ENCODE results near the gene UGT2B17. TPM values are rescaled to one million over a fixed set of nuclear protein-coding genes. Genes with fewer than 3 reads are reported as not detected.

UGT2B17 gene
- total and polyA plus RNA-seq, 2 of the 13 experiments (the other 11 are each of a cell fraction or from before 2014, with no cell fraction given), result not detected

DNA sequence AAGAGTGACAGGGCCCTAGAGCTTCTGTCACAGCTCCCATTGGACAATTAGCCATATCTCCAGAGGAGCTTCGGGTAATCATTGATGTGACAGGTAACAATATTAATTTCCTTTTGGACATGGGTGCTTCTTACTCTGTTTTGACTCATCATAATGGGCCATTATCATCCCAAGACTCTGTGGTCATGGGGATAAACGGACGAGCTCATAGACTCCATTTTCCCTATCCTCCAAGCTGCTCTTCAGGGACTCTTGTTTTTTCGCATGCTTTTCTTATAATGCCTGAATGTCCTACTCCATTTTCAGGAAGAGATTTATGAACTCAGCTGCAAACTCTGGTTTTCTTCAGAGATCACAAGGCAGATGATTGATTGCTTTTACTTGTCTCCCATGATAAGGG is 17.0 kb upstream of the UGT2B17 start:
- in situ Hi-C loops (cut with HindIII; ENCODE audit: extremely low pct_ligation_motif_present, low pct_unique_long_range_greater_than_20kb), result no loop called here
- H2AFZ ChIP-seq (ENCODE audit: low read length), result no peak overlapping the region
- H4K20me1 ChIP-seq (ENCODE audit: insufficient read depth, low read length), result no peaks in the 10 kb centered on the region
- CTCF ChIA-PET (ENCODE audit: low intra/inter-chr PET ratio, low total read pairs), result no interaction called here
- WGBS (ENCODE audit: low lambda C conversion rate), result 95% methylated on average over 3 of the region's 4 CpGs
- no peaks in the 10 kb centered on the region for H3K36me3 ChIP-seq (replicated peaks in 1 of 2; ENCODE audit: control insufficient read depth in 1 of 2, insufficient read depth in 2 of 2, low read length in 2 of 2)
- no peak overlapping the region for H3K9ac ChIP-seq (ENCODE audit: insufficient read depth, low read depth, low read length)
- DNase-seq (ENCODE audit: low spot score) (no peak), ATAC-seq (no peak), FAIRE-seq (no peak)
- TF ChIP-seq NBN (conservative IDR thresholded peaks at IDR 0.05), result no peak
- TF ChIP-seq ZNF737 (CRISPR knock-in tag; IDR thresholded peaks at IDR 0.05; ENCODE audit: borderline replicate concordance), result no peak
- TF ChIP-seq, protein P1, sequence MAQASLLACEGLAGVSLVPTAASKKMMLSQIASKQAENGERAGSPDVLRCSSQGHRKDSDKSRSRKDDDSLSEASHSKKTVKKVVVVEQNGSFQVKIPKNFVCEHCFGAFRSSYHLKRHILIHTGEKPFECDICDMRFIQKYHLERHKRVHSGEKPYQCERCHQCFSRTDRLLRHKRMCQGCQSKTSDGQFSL (CRISPR knock-in tag; IDR thresholded peaks at IDR 0.05), result no peak
- no peak for TF ChIP-seq ZNF253 (CRISPR knock-in tag; IDR thresholded peaks at IDR 0.05; ENCODE audit: borderline replicate concordance)
- no peak for TF ChIP-seq NFYC (CRISPR knock-in tag; IDR thresholded peaks at IDR 0.05)
- no peak for TF ChIP-seq ZFY (CRISPR knock-in tag; IDR thresholded peaks at IDR 0.05)
- TF ChIP-seq SALL2 (CRISPR knock-in tag; IDR thresholded peaks at IDR 0.05), result no peak
- H3K27ac ChIP-seq (ENCODE audit: extremely low read length, insufficient read depth, low read length), result no peak overlapping the region
- POLR2A ChIA-PET, result no interaction called here
- BruUV-seq (replicated peaks), result no TSS peak
- no peaks in the 10 kb centered on the region for H3K79me2 ChIP-seq (ENCODE audit: insufficient read depth, low read length)
- no peaks in the 10 kb centered on the region for H3K9me3 ChIP-seq (ENCODE audit: low read length)
- intact Hi-C loops (cut with micrococcal nuclease; ENCODE audit: unreplicated experiment), result no loop called here
- no peak overlapping the region for H3K4me2 ChIP-seq (ENCODE audit: low read depth, low read length)
- no peak overlapping the region for H3K4me3 ChIP-seq (replicated peaks in 1 of 3; ENCODE audit: insufficient read depth in 1 of 3, low read depth in 2 of 3, low read length in 3 of 3)
- H3K4me1 ChIP-seq (ENCODE audit: insufficient read depth, low read length), result peaks cover 13% of the 10 kb centered on the region
- H3K27me3 ChIP-seq (ENCODE audit: control insufficient read depth in 1 of 2, insufficient read depth in 2 of 2, low read length in 2 of 2), result no peaks in the 10 kb centered on the region

DNA sequence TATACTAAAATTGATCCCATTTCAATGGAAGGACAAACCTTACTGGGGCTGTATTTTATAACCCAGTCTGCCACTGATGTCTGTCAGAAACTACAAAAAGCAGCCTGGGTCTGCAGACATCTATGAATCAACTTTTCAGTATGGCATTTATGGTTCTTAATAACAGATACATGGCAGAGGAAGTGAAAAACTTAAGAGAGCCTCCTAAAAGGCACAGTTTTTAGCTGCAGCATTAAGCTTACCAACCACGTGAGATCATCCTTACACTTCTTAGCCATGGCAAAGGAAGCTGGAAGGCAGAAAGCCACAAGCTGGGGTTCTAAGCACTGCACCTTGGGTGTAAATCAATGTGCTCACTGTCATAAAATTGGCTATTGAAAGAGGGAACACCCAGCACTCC is 16.6 kb upstream of the UGT2B17 start:
- WGBS (ENCODE audit: low lambda C conversion rate), result 100% methylated on average over 1 of the region's 1 CpG
- Histone ChIP-seq H3K9ac (ENCODE audit: insufficient read depth, low read depth, low read length) (no peak overlapping the region), H2AFZ (ENCODE audit: low read length) (no peak overlapping the region), H3K36me3 (replicated peaks in 1 of 2; ENCODE audit: control insufficient read depth in 1 of 2, insufficient read depth in 2 of 2, low read length in 2 of 2) (no peaks in the 10 kb centered on the region), H3K27ac (ENCODE audit: extremely low read length, insufficient read depth, low read length) (no peak overlapping the region), H3K9me3 (ENCODE audit: low read length) (no peaks in the 10 kb centered on the region), H3K4me2 (ENCODE audit: low read depth, low read length) (no peak overlapping the region), H3K79me2 (ENCODE audit: insufficient read depth, low read length) (no peaks in the 10 kb centered on the region), H4K20me1 (ENCODE audit: insufficient read depth, low read length) (no peaks in the 10 kb centered on the region), H3K27me3 (ENCODE audit: control insufficient read depth in 1 of 2, insufficient read depth in 2 of 2, low read length in 2 of 2) (no peaks in the 10 kb centered on the region), H3K4me3 (replicated peaks in 1 of 3; ENCODE audit: insufficient read depth in 1 of 3, low read depth in 2 of 3, low read length in 3 of 3) (no peak overlapping the region), H3K4me1 (ENCODE audit: insufficient read depth, low read length) (peaks cover 8% of the 10 kb centered on the region)
- in situ Hi-C loops (cut with HindIII; ENCODE audit: extremely low pct_ligation_motif_present, low pct_unique_long_range_greater_than_20kb) (no loop called here), intact Hi-C loops (cut with micrococcal nuclease; ENCODE audit: unreplicated experiment) (no loop called here)
- no TSS peak for BruUV-seq (replicated peaks)
- FAIRE-seq, result no peak
- CTCF ChIA-PET (ENCODE audit: low intra/inter-chr PET ratio, low total read pairs), result no interaction called here
- ATAC-seq, result no peak
- no peak for DNase-seq (ENCODE audit: low spot score)
- POLR2A ChIA-PET, result no interaction called here
- TF ChIP-seq, protein P2, sequence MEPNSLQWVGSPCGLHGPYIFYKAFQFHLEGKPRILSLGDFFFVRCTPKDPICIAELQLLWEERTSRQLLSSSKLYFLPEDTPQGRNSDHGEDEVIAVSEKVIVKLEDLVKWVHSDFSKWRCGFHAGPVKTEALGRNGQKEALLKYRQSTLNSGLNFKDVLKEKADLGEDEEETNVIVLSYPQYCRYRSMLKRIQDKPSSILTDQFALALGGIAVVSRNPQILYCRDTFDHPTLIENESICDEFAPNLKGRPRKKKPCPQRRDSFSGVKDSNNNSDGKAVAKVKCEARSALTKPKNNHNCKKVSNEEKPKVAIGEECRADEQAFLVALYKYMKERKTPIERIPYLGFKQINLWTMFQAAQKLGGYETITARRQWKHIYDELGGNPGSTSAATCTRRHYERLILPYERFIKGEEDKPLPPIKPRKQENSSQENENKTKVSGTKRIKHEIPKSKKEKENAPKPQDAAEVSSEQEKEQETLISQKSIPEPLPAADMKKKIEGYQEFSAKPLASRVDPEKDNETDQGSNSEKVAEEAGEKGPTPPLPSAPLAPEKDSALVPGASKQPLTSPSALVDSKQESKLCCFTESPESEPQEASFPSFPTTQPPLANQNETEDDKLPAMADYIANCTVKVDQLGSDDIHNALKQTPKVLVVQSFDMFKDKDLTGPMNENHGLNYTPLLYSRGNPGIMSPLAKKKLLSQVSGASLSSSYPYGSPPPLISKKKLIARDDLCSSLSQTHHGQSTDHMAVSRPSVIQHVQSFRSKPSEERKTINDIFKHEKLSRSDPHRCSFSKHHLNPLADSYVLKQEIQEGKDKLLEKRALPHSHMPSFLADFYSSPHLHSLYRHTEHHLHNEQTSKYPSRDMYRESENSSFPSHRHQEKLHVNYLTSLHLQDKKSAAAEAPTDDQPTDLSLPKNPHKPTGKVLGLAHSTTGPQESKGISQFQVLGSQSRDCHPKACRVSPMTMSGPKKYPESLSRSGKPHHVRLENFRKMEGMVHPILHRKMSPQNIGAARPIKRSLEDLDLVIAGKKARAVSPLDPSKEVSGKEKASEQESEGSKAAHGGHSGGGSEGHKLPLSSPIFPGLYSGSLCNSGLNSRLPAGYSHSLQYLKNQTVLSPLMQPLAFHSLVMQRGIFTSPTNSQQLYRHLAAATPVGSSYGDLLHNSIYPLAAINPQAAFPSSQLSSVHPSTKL (CRISPR knock-in tag; IDR thresholded peaks at IDR 0.05), result no peak
- no peak for TF ChIP-seq ZNF101 (CRISPR knock-in tag; IDR thresholded peaks at IDR 0.05; ENCODE audit: borderline replicate concordance, low read depth)
- TF ChIP-seq, protein P3, sequence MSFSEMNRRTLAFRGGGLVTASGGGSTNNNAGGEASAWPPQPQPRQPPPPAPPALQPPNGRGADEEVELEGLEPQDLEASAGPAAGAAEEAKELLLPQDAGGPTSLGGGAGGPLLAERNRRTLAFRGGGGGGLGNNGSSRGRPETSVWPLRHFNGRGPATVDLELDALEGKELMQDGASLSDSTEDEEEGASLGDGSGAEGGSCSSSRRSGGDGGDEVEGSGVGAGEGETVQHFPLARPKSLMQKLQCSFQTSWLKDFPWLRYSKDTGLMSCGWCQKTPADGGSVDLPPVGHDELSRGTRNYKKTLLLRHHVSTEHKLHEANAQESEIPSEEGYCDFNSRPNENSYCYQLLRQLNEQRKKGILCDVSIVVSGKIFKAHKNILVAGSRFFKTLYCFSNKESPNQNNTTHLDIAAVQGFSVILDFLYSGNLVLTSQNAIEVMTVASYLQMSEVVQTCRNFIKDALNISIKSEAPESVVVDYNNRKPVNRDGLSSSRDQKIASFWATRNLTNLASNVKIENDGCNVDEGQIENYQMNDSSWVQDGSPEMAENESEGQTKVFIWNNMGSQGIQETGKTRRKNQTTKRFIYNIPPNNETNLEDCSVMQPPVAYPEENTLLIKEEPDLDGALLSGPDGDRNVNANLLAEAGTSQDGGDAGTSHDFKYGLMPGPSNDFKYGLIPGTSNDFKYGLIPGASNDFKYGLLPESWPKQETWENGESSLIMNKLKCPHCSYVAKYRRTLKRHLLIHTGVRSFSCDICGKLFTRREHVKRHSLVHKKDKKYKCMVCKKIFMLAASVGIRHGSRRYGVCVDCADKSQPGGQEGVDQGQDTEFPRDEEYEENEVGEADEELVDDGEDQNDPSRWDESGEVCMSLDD (CRISPR knock-in tag; IDR thresholded peaks at IDR 0.05; ENCODE audit: borderline replicate concordance), result no peak

Measured in HepG2 (cell line).